Activated CD8-positive, alpha-beta T cell treated with anti-CD3 and anti-CD28 coated beads for 36 hours (primary cell): Measurements from ENCODE around the gene UFL1. TPM values are rescaled to one million over a fixed set of nuclear protein-coding genes. Genes with fewer than 3 reads are reported as not detected.
A peak's percentile ranks its signal among the peaks of the same experiment; 100 is the strongest.

Experiments used
- ATAC-seq: fragments of 200-7000 bp; cut with Tn5 transposase; one replicate; pipeline ENCODE4 v1.10.0; 2021; ENCODE audit warnings: mild to moderate bottlenecking, moderate library complexity
- CTCF ChIA-PET: fragments of 350-600 bp; sonication (Branson Sonifier 250); formaldehyde crosslinking; loops from one replicate; lab custom pipeline; 2021; ENCODE audit warnings: antibody characterized with exemption; lab: Charles Lee
- POLR2A ChIA-PET: fragments of 350-600 bp; sonication (Branson Sonifier 250); formaldehyde crosslinking; loops from one replicate; lab custom pipeline; 2021; ENCODE audit warnings: antibody characterized with exemption; lab: Charles Lee
- DNase-seq: peaks from one replicate; pipeline ENCODE4 v3.0.0-alpha.2; 2020
- H3K27ac Mint-ChIP-seq: one replicate; pipeline ENCODE4 v1.8.0; 2021; ENCODE audit warnings: mild to moderate bottlenecking, mixed read lengths
- H3K27me3 Mint-ChIP-seq: one replicate; pipeline ENCODE4 v1.8.0; 2021; ENCODE audit warnings: mixed read lengths
- H3K36me3 Mint-ChIP-seq: one replicate; pipeline ENCODE4 v1.8.0; 2021; ENCODE audit warnings: low read depth, mixed read lengths
- H3K4me1 Mint-ChIP-seq: one replicate; pipeline ENCODE4 v1.8.0; 2021; ENCODE audit warnings: low read depth, mixed read lengths
- H3K4me3 Mint-ChIP-seq: one replicate; pipeline ENCODE4 v1.8.0; 2021; ENCODE audit warnings: mild to moderate bottlenecking, moderate library complexity, mixed read lengths
- H3K9me3 Mint-ChIP-seq: one replicate; pipeline ENCODE4 v1.8.0; 2021; ENCODE audit warnings: mixed read lengths
- intact Hi-C: fragments of 100-400 bp; cut with micrococcal nuclease; formaldehyde crosslinking; loops from one replicate; pipeline ENCODE4 v1.10.0; 2022
- total RNA-seq, 2 experiments: library from RNA; stranded (reverse); gene quantifications; one replicate each; pipeline ENCODE4 v1.2.3, GENCODE V29; 2021
- TF ChIP-seq, protein P1 (sequence below): fragments of 200-600 bp; IDR thresholded peaks from one replicate; pipeline ENCODE4 v1.8.0; 2022; ENCODE audit warnings: antibody characterized with exemption, mild to moderate bottlenecking

UFL1 gene
- total RNA-seq, 2 experiments from 2014 or later, result 28.6 to 30.8 TPM

GRCh38 chr6:96502915-96503314 lies 18.7 kb upstream of the UFL1 start:
- no peak overlapping the region for H3K27ac Mint-ChIP-seq
- peaks cover 13% of the 10 kb centered on the region for H3K9me3 Mint-ChIP-seq
- DNase-seq, result no peak
- H3K4me3 Mint-ChIP-seq, result no peak overlapping the region
- TF ChIP-seq, protein P1, sequence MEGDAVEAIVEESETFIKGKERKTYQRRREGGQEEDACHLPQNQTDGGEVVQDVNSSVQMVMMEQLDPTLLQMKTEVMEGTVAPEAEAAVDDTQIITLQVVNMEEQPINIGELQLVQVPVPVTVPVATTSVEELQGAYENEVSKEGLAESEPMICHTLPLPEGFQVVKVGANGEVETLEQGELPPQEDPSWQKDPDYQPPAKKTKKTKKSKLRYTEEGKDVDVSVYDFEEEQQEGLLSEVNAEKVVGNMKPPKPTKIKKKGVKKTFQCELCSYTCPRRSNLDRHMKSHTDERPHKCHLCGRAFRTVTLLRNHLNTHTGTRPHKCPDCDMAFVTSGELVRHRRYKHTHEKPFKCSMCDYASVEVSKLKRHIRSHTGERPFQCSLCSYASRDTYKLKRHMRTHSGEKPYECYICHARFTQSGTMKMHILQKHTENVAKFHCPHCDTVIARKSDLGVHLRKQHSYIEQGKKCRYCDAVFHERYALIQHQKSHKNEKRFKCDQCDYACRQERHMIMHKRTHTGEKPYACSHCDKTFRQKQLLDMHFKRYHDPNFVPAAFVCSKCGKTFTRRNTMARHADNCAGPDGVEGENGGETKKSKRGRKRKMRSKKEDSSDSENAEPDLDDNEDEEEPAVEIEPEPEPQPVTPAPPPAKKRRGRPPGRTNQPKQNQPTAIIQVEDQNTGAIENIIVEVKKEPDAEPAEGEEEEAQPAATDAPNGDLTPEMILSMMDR, result no peak
- H3K36me3 Mint-ChIP-seq, result peaks cover 14% of the 10 kb centered on the region
- ChIA-PET POLR2A (no interaction called here), CTCF (no interaction called here)
- ATAC-seq, result no peak
- intact Hi-C loops, result no loop called here
- peaks cover 26% of the 10 kb centered on the region for H3K4me1 Mint-ChIP-seq
- no peaks in the 10 kb centered on the region for H3K27me3 Mint-ChIP-seq

GRCh38 chr6:96505363-96505762 lies 16.2 kb upstream of the UFL1 start:
- DNase-seq (no peak), ATAC-seq (no peak)
- H3K9me3 Mint-ChIP-seq, result peaks cover 14% of the 10 kb centered on the region
- CTCF ChIA-PET, result no interaction called here
- no peak overlapping the region for H3K27ac Mint-ChIP-seq
- intact Hi-C loops, result no loop called here
- TF ChIP-seq, protein P1, result no peak
- no peak overlapping the region for H3K4me3 Mint-ChIP-seq
- H3K36me3 Mint-ChIP-seq, result peaks cover 23% of the 10 kb centered on the region
- POLR2A ChIA-PET, result no interaction called here
- H3K27me3 Mint-ChIP-seq, result no peaks in the 10 kb centered on the region
- peaks cover 4% of the 10 kb centered on the region for H3K4me1 Mint-ChIP-seq

GRCh38 chr6:96509281-96509680 lies 12.3 kb upstream of the UFL1 start:
- ATAC-seq (no peak), DNase-seq (no peak)
- Mint-ChIP-seq H3K4me1 (no peaks in the 10 kb centered on the region), H3K27ac (no peak overlapping the region), H3K4me3 (no peak overlapping the region), H3K9me3 (peaks cover 13% of the 10 kb centered on the region), H3K27me3 (no peaks in the 10 kb centered on the region), H3K36me3 (peaks cover 28% of the 10 kb centered on the region)
- intact Hi-C loops, result no loop called here
- TF ChIP-seq, protein P1, result no peak
- POLR2A ChIA-PET, result no interaction called here
- CTCF ChIA-PET, result no interaction called here

- TF ChIP-seq, protein P1, result no peak
- DNase-seq (peak; percentile 17), ATAC-seq (no peak)
- Mint-ChIP-seq H3K27ac (peak overlapping the region; percentile 69), H3K4me3 (peak overlapping the region; percentile 98), H3K27me3 (no peaks in the 10 kb centered on the region), H3K9me3 (no peaks in the 10 kb centered on the region), H3K4me1 (peaks cover 12% of the 10 kb centered on the region), H3K36me3 (peaks cover 5% of the 10 kb centered on the region)
- ChIA-PET POLR2A (interaction anchor here (0.8 kb wide), 1 partner anchor 25 kb away, joined by 3 read pairs; no protein-coding TSS in a partner anchor), CTCF (no interaction called here)
- intact Hi-C loops, result loop anchor here (2.0 kb wide), 1 partner anchor 52 kb away; no protein-coding TSS in a partner anchor
Measured at GRCh38 chr6:96520171-96521115, 1.2 kb upstream of the UFL1 start.

DNA sequence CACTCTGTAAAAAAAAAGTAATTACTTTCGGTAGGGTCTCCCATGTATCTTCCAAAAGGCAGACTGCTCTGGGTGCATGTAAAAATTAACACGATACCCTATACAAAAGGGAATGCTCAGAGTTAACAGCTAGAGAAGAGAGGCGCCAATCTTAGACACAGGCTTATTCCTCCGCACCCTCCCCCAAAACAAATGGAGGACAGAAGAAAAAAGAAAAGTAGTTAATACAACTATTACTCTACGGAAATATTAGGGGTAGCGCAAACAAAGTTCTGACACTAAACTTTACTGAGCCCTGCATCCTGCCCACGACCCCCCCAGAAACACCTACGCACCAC lies 331 bp upstream of the UFL1 start:
- ChIA-PET POLR2A (interaction anchor here (0.8 kb wide), 1 partner anchor 24 kb away, joined by 3 read pairs; no protein-coding TSS in a partner anchor), CTCF (no interaction called here)
- H3K4me1 Mint-ChIP-seq, result peaks cover 15% of the 10 kb centered on the region
- DNase-seq (no peak), ATAC-seq (peak; percentile 18)
- no peaks in the 10 kb centered on the region for H3K27me3 Mint-ChIP-seq
- H3K27ac Mint-ChIP-seq, result peak overlapping the region; percentile 99
- H3K4me3 Mint-ChIP-seq, result peak overlapping the region; percentile 98
- H3K9me3 Mint-ChIP-seq, result no peaks in the 10 kb centered on the region
- intact Hi-C loops, result loop anchor here (2.0 kb wide), 1 partner anchor 52 kb away; no protein-coding TSS in a partner anchor
- peaks cover 8% of the 10 kb centered on the region for H3K36me3 Mint-ChIP-seq
- TF ChIP-seq, protein P1, result no peak
